GM23338 (cell line): ENCODE data around the gene EHD4.

Source experiments
- EZH2 ChIP-seq: fragments of 200-600 bp; sonication (generic); IDR thresholded peaks from one replicate; pipeline ENCODE4 v1.8.0; 2017; ENCODE audit warnings: antibody characterized with exemption, mild to moderate bottlenecking, low read depth; ENCODE audit not compliant: unreplicated experiment
- EZH2phosphoT487 ChIP-seq: fragments of 200-600 bp; sonication (generic); IDR thresholded peaks from one replicate; pipeline ENCODE4 v1.8.1; 2018; ENCODE audit warnings: antibody characterized with exemption; ENCODE audit not compliant: unreplicated experiment

DNA sequence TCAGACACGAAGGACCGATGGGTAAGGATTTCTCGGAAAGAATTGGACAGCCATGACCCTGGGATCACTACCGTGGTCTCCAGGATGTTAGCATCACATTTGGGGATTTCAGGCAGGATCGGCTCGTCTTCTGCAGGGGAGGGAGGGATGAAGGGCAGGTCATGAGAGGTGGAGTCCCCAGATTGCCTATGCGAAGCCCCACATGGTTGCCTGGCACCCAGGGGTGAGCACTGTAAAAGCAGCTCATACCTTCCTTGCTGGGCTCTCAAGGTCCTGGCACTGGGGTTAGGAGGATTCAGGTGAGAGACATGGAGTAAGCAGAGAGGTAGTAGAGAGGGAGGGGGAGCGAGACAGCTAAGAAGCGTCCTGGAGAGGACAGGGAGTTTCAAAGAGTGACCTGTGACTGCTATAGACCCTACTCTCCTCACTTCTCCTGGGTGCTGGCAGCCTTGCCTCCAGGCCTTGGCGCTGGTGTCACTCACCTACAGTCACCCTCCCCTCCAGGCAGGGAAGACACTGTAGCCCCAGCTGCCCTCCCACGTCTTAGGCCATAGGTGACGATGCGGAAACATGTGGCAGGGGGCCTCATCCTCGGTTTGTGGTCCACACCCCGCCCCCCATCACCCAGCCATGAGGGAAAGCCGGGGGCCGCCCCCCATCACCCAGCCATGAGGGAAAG, 15.0 kb upstream of the EHD4 start:
- TF ChIP-seq EZH2phosphoT487: no peak
- TF ChIP-seq EZH2: no peak
